DOHH2 (cell line): ENCODE results near the gene LDLRAD4.

Experiments used
- EZH2phosphoT487 ChIP-seq: fragments of 200-600 bp; sonication (generic); IDR thresholded peaks from 2 replicates; pipeline ENCODE4 v1.6.1; 2017; ENCODE audit warnings: borderline replicate concordance, mild to moderate bottlenecking, antibody characterized with exemption, low read length, moderate library complexity, mixed read lengths
- TF ChIP-seq, protein P1 (sequence below): fragments of 200-600 bp; sonication (generic); IDR thresholded peaks from one replicate; pipeline ENCODE4 v1.5.1; 2014; ENCODE audit warnings: antibody characterized with exemption, mild to moderate bottlenecking, low read depth, low read length; ENCODE audit not compliant: poor library complexity, severe bottlenecking

GRCh38 chr18:13493725-13494124 lies 275.2 kb downstream of the LDLRAD4 start:
- TF ChIP-seq, protein P1, sequence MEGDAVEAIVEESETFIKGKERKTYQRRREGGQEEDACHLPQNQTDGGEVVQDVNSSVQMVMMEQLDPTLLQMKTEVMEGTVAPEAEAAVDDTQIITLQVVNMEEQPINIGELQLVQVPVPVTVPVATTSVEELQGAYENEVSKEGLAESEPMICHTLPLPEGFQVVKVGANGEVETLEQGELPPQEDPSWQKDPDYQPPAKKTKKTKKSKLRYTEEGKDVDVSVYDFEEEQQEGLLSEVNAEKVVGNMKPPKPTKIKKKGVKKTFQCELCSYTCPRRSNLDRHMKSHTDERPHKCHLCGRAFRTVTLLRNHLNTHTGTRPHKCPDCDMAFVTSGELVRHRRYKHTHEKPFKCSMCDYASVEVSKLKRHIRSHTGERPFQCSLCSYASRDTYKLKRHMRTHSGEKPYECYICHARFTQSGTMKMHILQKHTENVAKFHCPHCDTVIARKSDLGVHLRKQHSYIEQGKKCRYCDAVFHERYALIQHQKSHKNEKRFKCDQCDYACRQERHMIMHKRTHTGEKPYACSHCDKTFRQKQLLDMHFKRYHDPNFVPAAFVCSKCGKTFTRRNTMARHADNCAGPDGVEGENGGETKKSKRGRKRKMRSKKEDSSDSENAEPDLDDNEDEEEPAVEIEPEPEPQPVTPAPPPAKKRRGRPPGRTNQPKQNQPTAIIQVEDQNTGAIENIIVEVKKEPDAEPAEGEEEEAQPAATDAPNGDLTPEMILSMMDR: no peak
- no peak for TF ChIP-seq EZH2phosphoT487
